ENCODE results near the gene SCN9A. TPM values are rescaled to one million over a fixed set of nuclear protein-coding genes. Genes with fewer than 3 reads are reported as not detected.
"Not testable (repeated sequence)": the region's sequence is repeated elsewhere in the genome, so short reads cannot be mapped to it uniquely, and the experiment has no call there.

Gene SCN9A
- total RNA-seq, 2 experiments from 2014 or later = 0.16 TPM; not detected in 1

DNA sequence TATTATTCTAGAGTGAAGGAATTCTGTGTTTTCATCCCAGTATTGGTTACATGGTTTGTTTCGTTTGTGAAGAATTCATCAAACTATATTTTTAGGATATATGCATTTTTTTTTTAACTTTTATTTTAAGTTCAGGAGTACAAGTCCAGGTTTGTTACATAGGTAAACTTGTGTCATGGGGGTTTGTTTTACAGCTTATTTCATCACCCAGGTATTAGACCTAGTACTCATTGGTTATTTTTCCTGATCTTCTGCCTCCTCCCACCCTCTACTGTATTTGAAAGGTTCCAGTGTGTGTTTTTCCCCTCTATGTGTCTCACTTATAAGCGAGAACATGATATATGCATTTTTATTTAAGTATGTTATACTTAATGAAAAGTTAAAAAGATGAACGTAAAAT is 47.6 kb downstream of the SCN9A start:
- H3K9me3 Mint-ChIP-seq (ENCODE audit: insufficient read depth) = no peaks in the 10 kb centered on the region
- H3K36me3 Mint-ChIP-seq (ENCODE audit: low read depth) = no peaks in the 10 kb centered on the region
- H3K27me3 Mint-ChIP-seq (ENCODE audit: low read depth) = no peaks in the 10 kb centered on the region
- no peak for DNase-seq
- CTCF ChIA-PET = no interaction called here
- H3K27ac Mint-ChIP-seq = no peak overlapping the region
- H3K4me1 Mint-ChIP-seq (ENCODE audit: low read depth) = no peaks in the 10 kb centered on the region
- ATAC-seq = no peak
- POLR2A ChIA-PET = no interaction called here
- H3K4me3 Mint-ChIP-seq = no peak overlapping the region

GRCh38 chr2:166321076-166321475 is 54.7 kb downstream of the SCN9A start:
- no peaks in the 10 kb centered on the region for H3K36me3 Mint-ChIP-seq (ENCODE audit: low read depth)
- POLR2A ChIA-PET = no interaction called here
- ATAC-seq (no peak), DNase-seq (no peak)
- CTCF ChIA-PET = no interaction called here
- H3K4me3 Mint-ChIP-seq = no peak overlapping the region
- no peaks in the 10 kb centered on the region for H3K9me3 Mint-ChIP-seq (ENCODE audit: insufficient read depth)
- no peak overlapping the region for H3K27ac Mint-ChIP-seq
- H3K27me3 Mint-ChIP-seq (ENCODE audit: low read depth) = no peaks in the 10 kb centered on the region
- H3K4me1 Mint-ChIP-seq (ENCODE audit: low read depth) = no peaks in the 10 kb centered on the region

DNA sequence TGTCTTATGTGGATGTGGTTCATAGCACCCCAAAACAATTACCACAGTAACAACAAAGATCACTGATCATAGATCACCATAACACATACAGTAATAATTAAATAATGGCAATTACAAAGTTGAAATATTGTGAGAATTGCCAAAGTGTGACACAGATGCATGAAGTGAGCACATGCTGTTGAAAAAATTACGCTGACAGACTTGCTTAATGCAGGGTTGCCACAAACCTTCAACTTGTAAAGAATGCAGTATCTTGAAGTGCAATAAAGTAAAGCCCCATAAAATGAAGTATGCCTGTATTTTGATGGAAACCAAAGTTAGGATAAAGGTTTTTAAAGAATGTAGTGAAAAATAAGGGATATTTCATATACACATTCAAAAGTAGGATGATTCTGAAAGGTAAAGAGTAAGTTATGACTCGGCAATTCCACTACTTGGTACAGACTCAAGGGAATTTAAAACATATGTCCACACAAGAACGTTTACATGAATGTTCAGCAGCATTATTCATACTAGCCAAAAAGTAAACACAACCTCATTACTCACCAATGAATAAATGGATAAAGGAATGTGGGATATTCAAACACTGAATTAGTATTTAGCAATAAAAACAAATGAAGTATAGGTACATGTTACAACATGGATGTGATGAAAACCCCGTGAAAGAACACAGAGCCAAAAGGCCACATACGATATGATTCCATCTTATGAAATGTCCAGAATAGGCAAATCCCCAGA is 61.6 kb downstream of the SCN9A start:
- CTCF ChIA-PET = no interaction called here
- Mint-ChIP-seq H3K4me3 (no peak overlapping the region), H3K4me1 (ENCODE audit: low read depth) (no peaks in the 10 kb centered on the region), H3K27me3 (ENCODE audit: low read depth) (no peaks in the 10 kb centered on the region), H3K27ac (no peak overlapping the region), H3K36me3 (ENCODE audit: low read depth) (no peaks in the 10 kb centered on the region), H3K9me3 (ENCODE audit: insufficient read depth) (no peaks in the 10 kb centered on the region)
- DNase-seq (no peak), ATAC-seq (no peak)
- POLR2A ChIA-PET = no interaction called here

DNA sequence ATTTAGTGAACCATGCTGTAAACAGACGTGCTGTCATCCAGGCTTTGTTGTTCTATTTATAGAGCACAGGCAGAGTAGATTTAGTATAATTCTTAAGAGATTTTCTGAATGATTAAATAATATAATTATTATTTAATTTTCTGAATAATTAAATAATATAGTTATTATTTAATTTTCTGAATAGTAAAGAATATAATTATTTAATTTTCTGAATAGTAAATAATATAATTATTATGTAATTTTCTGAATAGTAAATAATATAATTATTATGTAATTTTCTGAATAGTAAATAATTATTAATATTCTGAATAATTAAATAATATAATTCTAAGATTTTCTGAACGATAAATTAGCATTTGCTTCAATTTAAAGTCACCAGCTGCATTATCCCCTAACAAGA is 62.9 kb downstream of the SCN9A start:
- ATAC-seq; H3K4me1 Mint-ChIP-seq (ENCODE audit: low read depth); H3K27ac Mint-ChIP-seq; H3K27me3 Mint-ChIP-seq (ENCODE audit: low read depth); H3K36me3 Mint-ChIP-seq (ENCODE audit: low read depth); POLR2A ChIA-PET; H3K9me3 Mint-ChIP-seq (ENCODE audit: insufficient read depth); CTCF ChIA-PET; H3K4me3 Mint-ChIP-seq; DNase-seq: not testable (repeated sequence)

DNA sequence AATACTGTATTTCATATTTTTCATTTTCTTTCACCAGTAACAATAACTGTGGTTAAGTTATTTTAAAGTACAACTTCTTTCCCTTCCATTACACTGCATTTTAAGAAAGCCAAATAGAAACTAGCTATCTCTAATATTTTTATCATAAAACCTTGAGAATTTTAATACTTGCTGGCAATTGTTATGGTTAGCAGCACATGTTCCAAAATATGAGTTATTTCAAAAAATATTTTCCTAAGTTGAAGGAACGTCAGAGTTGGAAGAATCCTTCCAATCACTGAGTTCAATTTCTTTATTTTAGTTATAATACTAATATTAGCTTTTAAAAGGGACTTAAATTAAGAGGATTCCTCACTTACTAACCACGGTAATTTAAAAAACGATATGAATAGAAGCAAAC is 68.4 kb downstream of the SCN9A start:
- ChIA-PET CTCF (no interaction called here), POLR2A (no interaction called here)
- Mint-ChIP-seq H3K27me3 (ENCODE audit: low read depth) (no peaks in the 10 kb centered on the region), H3K36me3 (ENCODE audit: low read depth) (no peaks in the 10 kb centered on the region), H3K4me1 (ENCODE audit: low read depth) (no peaks in the 10 kb centered on the region), H3K9me3 (ENCODE audit: insufficient read depth) (no peaks in the 10 kb centered on the region), H3K27ac (no peak overlapping the region), H3K4me3 (no peak overlapping the region)
- DNase-seq (no peak), ATAC-seq (no peak)

DNA sequence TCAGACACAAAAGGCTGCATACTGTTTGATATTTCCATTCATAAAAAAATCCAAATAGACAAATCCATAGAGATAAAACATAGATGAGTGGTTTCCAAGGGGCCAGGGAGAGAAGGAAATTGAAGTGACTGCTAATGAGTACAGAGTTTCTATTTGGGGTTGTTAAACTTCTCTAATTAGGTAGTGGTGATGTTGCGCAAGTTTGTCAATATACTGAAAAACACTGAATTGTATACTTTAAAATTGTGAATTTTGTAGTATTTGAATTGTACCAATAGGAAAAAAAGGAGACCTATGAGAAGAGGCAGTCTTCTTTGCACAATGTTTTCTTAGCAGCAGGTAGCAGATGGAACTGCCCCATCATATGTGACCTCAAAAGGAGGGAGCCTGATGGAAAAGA is 71.1 kb downstream of the SCN9A start:
- ChIA-PET CTCF (no interaction called here), POLR2A (no interaction called here)
- Mint-ChIP-seq H3K27ac (no peak overlapping the region), H3K4me3 (no peak overlapping the region), H3K4me1 (ENCODE audit: low read depth) (no peaks in the 10 kb centered on the region), H3K27me3 (ENCODE audit: low read depth) (no peaks in the 10 kb centered on the region), H3K36me3 (ENCODE audit: low read depth) (no peaks in the 10 kb centered on the region), H3K9me3 (ENCODE audit: insufficient read depth) (no peaks in the 10 kb centered on the region)
- no peak for ATAC-seq
- no peak for DNase-seq

GRCh38 chr2:166302036-166302435 is 73.7 kb downstream of the SCN9A start:
- CTCF ChIA-PET = no interaction called here

DNA sequence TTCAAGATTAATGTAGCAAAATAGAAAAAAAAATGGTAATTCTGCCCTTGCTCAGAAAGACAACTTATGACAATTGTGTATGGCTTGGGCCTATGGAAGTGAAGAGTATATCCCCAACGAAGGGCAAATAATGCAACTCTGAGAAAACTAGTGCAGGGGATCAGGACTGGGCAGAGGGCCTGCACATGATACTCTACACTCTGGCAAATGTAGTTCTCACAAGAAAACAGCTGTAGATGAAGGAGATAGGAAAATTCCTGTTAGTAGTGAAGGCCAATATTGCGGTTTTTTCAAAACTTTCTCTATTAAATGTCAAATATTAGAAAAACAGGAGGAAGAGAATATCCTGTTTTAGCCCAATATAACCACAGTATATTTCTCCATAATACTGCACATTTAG is 77.8 kb downstream of the SCN9A start:
- CTCF ChIA-PET = no interaction called here

More at GRCh38 chr2:166302036-166302435, 73.7 kb downstream of the SCN9A start:
- Mint-ChIP-seq H3K27me3 (ENCODE audit: low read depth) (no peaks in the 10 kb centered on the region), H3K36me3 (ENCODE audit: low read depth) (no peaks in the 10 kb centered on the region), H3K9me3 (ENCODE audit: insufficient read depth) (no peaks in the 10 kb centered on the region), H3K27ac (no peak overlapping the region), H3K4me3 (no peak overlapping the region), H3K4me1 (ENCODE audit: low read depth) (no peaks in the 10 kb centered on the region)
- ATAC-seq = no peak
- POLR2A ChIA-PET = no interaction called here
- no peak for DNase-seq

GRCh38 chr2:166293984-166294383 is 81.8 kb downstream of the SCN9A start:
- no peak overlapping the region for H3K4me3 Mint-ChIP-seq
- H3K36me3 Mint-ChIP-seq (ENCODE audit: low read depth) = no peaks in the 10 kb centered on the region
- no peak for ATAC-seq
- H3K9me3 Mint-ChIP-seq (ENCODE audit: insufficient read depth) = no peaks in the 10 kb centered on the region
- no peaks in the 10 kb centered on the region for H3K4me1 Mint-ChIP-seq (ENCODE audit: low read depth)
- ChIA-PET CTCF (no interaction called here), POLR2A (no interaction called here)
- no peak for DNase-seq
- no peak overlapping the region for H3K27ac Mint-ChIP-seq
- no peaks in the 10 kb centered on the region for H3K27me3 Mint-ChIP-seq (ENCODE audit: low read depth)

More for the DNA sequence above, 77.8 kb downstream of the SCN9A start:
- DNase-seq = no peak
- no peaks in the 10 kb centered on the region for H3K4me1 Mint-ChIP-seq (ENCODE audit: low read depth)
- no peak overlapping the region for H3K4me3 Mint-ChIP-seq
- H3K36me3 Mint-ChIP-seq (ENCODE audit: low read depth) = no peaks in the 10 kb centered on the region
- H3K27ac Mint-ChIP-seq = no peak overlapping the region
- no peaks in the 10 kb centered on the region for H3K27me3 Mint-ChIP-seq (ENCODE audit: low read depth)
- POLR2A ChIA-PET = no interaction called here
- ATAC-seq = no peak
- H3K9me3 Mint-ChIP-seq (ENCODE audit: insufficient read depth) = no peaks in the 10 kb centered on the region

- no peaks in the 10 kb centered on the region for H3K9me3 Mint-ChIP-seq (ENCODE audit: insufficient read depth)
- H3K27me3 Mint-ChIP-seq (ENCODE audit: low read depth) = no peaks in the 10 kb centered on the region
- ChIA-PET POLR2A (no interaction called here), CTCF (no interaction called here)
- no peaks in the 10 kb centered on the region for H3K4me1 Mint-ChIP-seq (ENCODE audit: low read depth)
- no peak overlapping the region for H3K4me3 Mint-ChIP-seq
- no peak overlapping the region for H3K27ac Mint-ChIP-seq
- DNase-seq (no peak), ATAC-seq (no peak)
- H3K36me3 Mint-ChIP-seq (ENCODE audit: low read depth) = no peaks in the 10 kb centered on the region
Measured at GRCh38 chr2:166285215-166285614, 90.5 kb downstream of the SCN9A start.

- Mint-ChIP-seq H3K36me3 (ENCODE audit: low read depth) (no peaks in the 10 kb centered on the region), H3K4me1 (ENCODE audit: low read depth) (no peaks in the 10 kb centered on the region), H3K27me3 (ENCODE audit: low read depth) (no peaks in the 10 kb centered on the region), H3K4me3 (no peak overlapping the region), H3K27ac (no peak overlapping the region), H3K9me3 (ENCODE audit: insufficient read depth) (no peaks in the 10 kb centered on the region)
- CTCF ChIA-PET = no interaction called here
- POLR2A ChIA-PET = no interaction called here
- no peak for DNase-seq
- no peak for ATAC-seq
Measured at GRCh38 chr2:166284359-166284758, 91.4 kb downstream of the SCN9A start.

DNA sequence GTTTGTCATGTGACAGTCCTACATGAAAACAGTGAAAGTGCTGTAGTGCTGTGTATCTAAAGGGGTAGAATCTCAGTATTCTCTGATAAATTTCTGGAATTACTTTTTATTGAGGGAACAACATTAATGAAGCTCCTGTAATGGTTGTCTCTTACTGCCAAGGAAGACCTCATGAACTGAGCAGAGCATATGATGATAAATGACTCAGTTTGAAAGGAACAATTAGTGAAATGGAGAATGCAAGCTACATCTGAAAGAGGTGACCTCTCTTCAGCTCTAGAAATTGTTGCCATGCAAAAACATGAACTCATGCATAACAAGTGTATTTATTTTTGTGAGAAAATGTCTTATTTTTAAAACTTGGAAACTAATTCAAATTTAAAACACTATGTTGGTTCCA is 93.6 kb downstream of the SCN9A start:
- H3K36me3 Mint-ChIP-seq (ENCODE audit: low read depth) = no peaks in the 10 kb centered on the region
- ATAC-seq = no peak

GRCh38 chr2:166278856-166279255 is 96.9 kb downstream of the SCN9A start:
- H3K4me3 Mint-ChIP-seq = no peak overlapping the region
- POLR2A ChIA-PET = no interaction called here
- H3K27me3 Mint-ChIP-seq (ENCODE audit: low read depth) = no peaks in the 10 kb centered on the region
- no peaks in the 10 kb centered on the region for H3K9me3 Mint-ChIP-seq (ENCODE audit: insufficient read depth)
- DNase-seq = no peak
- CTCF ChIA-PET = no interaction called here
- no peaks in the 10 kb centered on the region for H3K4me1 Mint-ChIP-seq (ENCODE audit: low read depth)
- H3K27ac Mint-ChIP-seq = no peak overlapping the region
- H3K36me3 Mint-ChIP-seq (ENCODE audit: low read depth) = no peaks in the 10 kb centered on the region
- no peak for ATAC-seq

More for the DNA sequence above, 93.6 kb downstream of the SCN9A start:
- Mint-ChIP-seq H3K27me3 (ENCODE audit: low read depth) (no peaks in the 10 kb centered on the region), H3K9me3 (ENCODE audit: insufficient read depth) (no peaks in the 10 kb centered on the region), H3K4me3 (no peak overlapping the region), H3K27ac (no peak overlapping the region), H3K4me1 (ENCODE audit: low read depth) (no peaks in the 10 kb centered on the region)
- ChIA-PET POLR2A (no interaction called here), CTCF (interaction anchor here (0.6 kb wide), 1 partner anchor 79 kb away, joined by 3 read pairs; no protein-coding TSS in a partner anchor)
- no peak for DNase-seq

Data from activated CD8-positive, alpha-beta T cell treated with anti-CD3 and anti-CD28 coated beads, Interleukin-2, amount 10 ng/mL, durations not matched to agents 7 days and 5 days (primary cell).